Stimulated activated CD4-positive, alpha-beta T cell treated with anti-CD3 and anti-CD28 coated beads, Interleukin-4, amount 100 ng/mL, for 4 hours (primary cell): ENCODE data around the gene ROR1.

Source experiments
- DNase-seq, 2 experiments: peaks; one replicate each; pipeline ENCODE4 v3.0.0-alpha.2; 2020

ROR1 gene

GRCh38 chr1:64117492-64117891, 343.7 kb downstream of the ROR1 start:
- no peak for DNase-seq

- DNase-seq = no peak
Measured at GRCh38 chr1:64121766-64122385, 348.1 kb downstream of the ROR1 start.

- no peak for DNase-seq
Measured at GRCh38 chr1:64122588-64122987, 348.8 kb downstream of the ROR1 start.

GRCh38 chr1:64124704-64125440, 351.1 kb downstream of the ROR1 start:
- no peak for DNase-seq

GRCh38 chr1:64126581-64126980, 352.8 kb downstream of the ROR1 start:
- no peak for DNase-seq

- no peak for DNase-seq
Measured at GRCh38 chr1:64127297-64127696, 353.5 kb downstream of the ROR1 start.

GRCh38 chr1:64129701-64130100, 355.9 kb downstream of the ROR1 start:
- DNase-seq = no peak

GRCh38 chr1:64131155-64131554, 357.3 kb downstream of the ROR1 start:
- DNase-seq = no peak

GRCh38 chr1:64133036-64133435, 359.2 kb downstream of the ROR1 start:
- no peak for DNase-seq

- DNase-seq = no peak
Measured at GRCh38 chr1:64135462-64136223, 361.8 kb downstream of the ROR1 start.

GRCh38 chr1:64136296-64136695, 362.5 kb downstream of the ROR1 start:
- no peak for DNase-seq

- peak; percentile 43 to 59 for DNase-seq
Measured at GRCh38 chr1:64136752-64137411, 363.1 kb downstream of the ROR1 start.

GRCh38 chr1:64137412-64137803, 363.6 kb downstream of the ROR1 start:
- DNase-seq = no peak

- DNase-seq = no peak
Measured at GRCh38 chr1:64139877-64140276, 366.1 kb downstream of the ROR1 start.

GRCh38 chr1:64140596-64140995, 366.8 kb downstream of the ROR1 start:
- DNase-seq = no peak

GRCh38 chr1:64147045-64147724, 373.4 kb downstream of the ROR1 start:
- DNase-seq = no peak

- DNase-seq = no peak
Measured at GRCh38 chr1:64147759-64148158, 373.9 kb downstream of the ROR1 start.

- no peak for DNase-seq
Measured at GRCh38 chr1:64150266-64150665, 376.4 kb downstream of the ROR1 start.

- no peak for DNase-seq
Measured at GRCh38 chr1:64150729-64151230, 377.0 kb downstream of the ROR1 start.

GRCh38 chr1:64155278-64155677, 381.5 kb downstream of the ROR1 start:
- no peak for DNase-seq

GRCh38 chr1:64161357-64161941, 387.6 kb downstream of the ROR1 start:
- no peak for DNase-seq

- DNase-seq = no peak
Measured at GRCh38 chr1:64162151-64162550, 388.3 kb downstream of the ROR1 start.
